Spinal cord (tissue), 10 donors: ENCODE results near the gene RND3. TPM values are rescaled to one million over a fixed set of nuclear protein-coding genes. Genes with fewer than 3 reads are reported as not detected.

Experiments used
- DNase-seq, 6 donors: peaks; one replicate each; pipeline versions ENCODE4 v3.0.0 to v3.0.0-alpha.2; 2013 to 2015; ENCODE audit warnings: low spot score in 6 of 6, low read depth in 4 of 6
- H3K27ac ChIP-seq: one replicate; pipeline ENCODE4 v1.5.1; 2013; ENCODE audit warnings: low read depth, low read length, control low read depth
- H3K27me3 ChIP-seq: one replicate; pipeline ENCODE4 v1.6.1; 2013; ENCODE audit warnings: low read length; ENCODE audit not compliant: control insufficient read depth, insufficient read depth
- H3K36me3 ChIP-seq: one replicate; pipeline ENCODE4 v1.6.1; 2013; ENCODE audit warnings: low read length; ENCODE audit not compliant: control insufficient read depth, insufficient read depth
- H3K4me1 ChIP-seq: one replicate; pipeline ENCODE4 v1.6.1; 2013; ENCODE audit warnings: low read length; ENCODE audit not compliant: control insufficient read depth, insufficient read depth
- H3K4me3 ChIP-seq: one replicate; pipeline ENCODE4 v1.5.1; 2013; ENCODE audit warnings: low read depth, low read length, control low read depth
- H3K9me3 ChIP-seq: one replicate; pipeline ENCODE4 v1.6.1; 2013; ENCODE audit warnings: low read length; ENCODE audit not compliant: control insufficient read depth, insufficient read depth
- WGBS: methylation state at CpG from one replicate; pipeline ENCODE4 v1.1.5; 2013; ENCODE audit warnings: missing lambda C conversion rate; ENCODE audit not compliant: insufficient coverage; 5-methylcytosine and 5-hydroxymethylcytosine counted together
- polyA plus RNA-seq, 2 donors: library from polyadenylated mRNA; unstranded; fragments of 120-200 nt; gene quantifications; one replicate each; pipeline ENCODE4 v1.2.1, GENCODE V29; 2013; ENCODE audit not compliant: insufficient read length in 2 of 2
- total RNA-seq, 2 donors: library from RNA; depleted of rRNA in 1 of 2; stranded (reverse); fragments of 120-200 nt in 1 of 2; fragments of >200 nt in 1 of 2; gene quantifications; one replicate each; pipeline versions ENCODE4 v1.2.3 to v1.2.4, GENCODE V29; 2013 to 2014
- donor health status: healthy.

Gene RND3
- total and polyA plus RNA-seq, 4 donors, result 33.7 to 62.7 (median 51.2) TPM

DNA sequence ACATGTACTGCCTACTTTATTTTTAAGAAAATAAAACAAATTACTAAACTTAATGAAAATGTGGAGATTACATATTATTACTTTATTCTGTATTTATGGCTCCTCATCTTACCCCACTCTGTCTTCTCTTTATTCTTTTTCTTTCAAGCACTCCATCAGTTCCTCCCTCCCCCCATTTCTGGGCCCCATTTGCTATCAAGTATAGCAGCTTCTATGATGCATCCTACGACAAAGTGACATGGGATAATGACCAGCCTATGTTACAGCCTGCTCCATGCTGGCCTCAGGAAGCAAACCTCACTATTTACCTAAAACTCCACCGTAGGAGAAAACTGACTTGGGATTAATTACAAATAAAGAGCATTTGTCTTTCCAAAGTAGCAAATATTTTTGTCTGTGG is 58.8 kb downstream of the RND3 start:
- H3K4me3 ChIP-seq, result no peak overlapping the region
- H3K27ac ChIP-seq, result no peak overlapping the region
- no peaks in the 10 kb centered on the region for H3K9me3 ChIP-seq
- H3K36me3 ChIP-seq, result no peaks in the 10 kb centered on the region
- DNase-seq, result no peak
- no CpG with 5 or more reads among the region's 2 CpGs for WGBS
- H3K4me1 ChIP-seq, result peaks cover 8% of the 10 kb centered on the region
- H3K27me3 ChIP-seq, result no peaks in the 10 kb centered on the region

DNA sequence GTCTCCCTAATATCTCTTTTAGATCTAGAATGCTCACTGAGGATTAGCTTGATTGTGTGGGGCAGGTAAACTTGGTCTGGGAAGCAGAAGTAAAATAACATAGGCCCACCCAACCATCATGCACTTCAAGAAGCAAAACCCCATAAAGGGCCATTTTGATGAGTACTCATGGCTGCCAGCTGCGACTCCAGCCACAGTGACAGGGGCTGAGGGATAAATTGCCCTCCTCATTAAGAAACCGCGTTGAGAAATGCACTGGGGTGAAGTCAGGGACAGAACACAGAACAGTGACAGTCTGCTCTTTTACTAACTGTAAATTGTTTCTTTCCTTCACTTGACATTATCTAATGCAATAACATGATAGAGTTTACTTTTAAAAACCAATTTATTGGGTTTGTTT is 60.2 kb downstream of the RND3 start:
- peak in 1 of 6 donors; percentile 62 for DNase-seq
- no peak overlapping the region for H3K4me3 ChIP-seq
- no peaks in the 10 kb centered on the region for H3K27me3 ChIP-seq
- WGBS, result 50% methylated on average over 1 of the region's 3 CpGs
- H3K9me3 ChIP-seq, result no peaks in the 10 kb centered on the region
- peaks cover 8% of the 10 kb centered on the region for H3K4me1 ChIP-seq
- no peaks in the 10 kb centered on the region for H3K36me3 ChIP-seq
- H3K27ac ChIP-seq, result no peak overlapping the region

- no peaks in the 10 kb centered on the region for H3K36me3 ChIP-seq
- H3K4me3 ChIP-seq, result no peak overlapping the region
- no peak for DNase-seq
- no peak overlapping the region for H3K27ac ChIP-seq
- H3K27me3 ChIP-seq, result no peaks in the 10 kb centered on the region
- no CpG with 5 or more reads among the region's 4 CpGs for WGBS
- no peaks in the 10 kb centered on the region for H3K9me3 ChIP-seq
- peaks cover 8% of the 10 kb centered on the region for H3K4me1 ChIP-seq
Observed at GRCh38 chr2:150426724-150427123, 60.7 kb downstream of the RND3 start.

DNA sequence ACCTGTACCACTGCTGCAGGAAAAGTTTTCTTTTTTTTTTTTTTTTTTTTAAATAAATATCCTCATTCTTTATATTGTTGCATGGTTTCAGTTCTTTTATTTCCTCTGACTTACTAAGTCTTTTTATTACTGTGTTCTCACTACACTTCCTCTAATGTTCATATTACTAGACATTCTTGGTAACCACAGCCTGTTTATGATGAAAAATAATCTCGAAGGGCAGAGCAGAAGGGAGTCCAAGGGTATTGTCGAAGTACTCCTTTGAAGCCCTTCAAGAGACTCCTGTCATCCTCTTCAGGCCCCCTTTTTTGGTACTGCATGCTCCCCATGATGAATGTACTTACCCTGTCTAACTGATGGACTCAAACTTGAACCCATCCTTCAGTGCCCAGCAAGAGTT is 61.2 kb downstream of the RND3 start:
- 96% methylated on average over 2 of the region's 2 CpGs for WGBS
- DNase-seq, result no peak
- no peaks in the 10 kb centered on the region for H3K27me3 ChIP-seq
- no peaks in the 10 kb centered on the region for H3K36me3 ChIP-seq
- peaks cover 8% of the 10 kb centered on the region for H3K4me1 ChIP-seq
- no peak overlapping the region for H3K4me3 ChIP-seq
- H3K9me3 ChIP-seq, result no peaks in the 10 kb centered on the region
- no peak overlapping the region for H3K27ac ChIP-seq

- peak in 3 of 6 donors; percentile 43 to 90 (median 84) for DNase-seq
- Histone ChIP-seq H3K27ac (no peak overlapping the region), H3K27me3 (no peaks in the 10 kb centered on the region), H3K4me3 (no peak overlapping the region), H3K9me3 (no peaks in the 10 kb centered on the region), H3K36me3 (no peaks in the 10 kb centered on the region), H3K4me1 (peaks cover 8% of the 10 kb centered on the region)
- WGBS, result 42% methylated on average over 9 of the region's 22 CpGs
Observed at GRCh38 chr2:150425121-150425955, 62.1 kb downstream of the RND3 start.

GRCh38 chr2:150424406-150424805 is 63.1 kb downstream of the RND3 start:
- WGBS, result 64% methylated on average over 5 of the region's 6 CpGs
- no peak overlapping the region for H3K4me3 ChIP-seq
- H3K27ac ChIP-seq, result no peak overlapping the region
- H3K27me3 ChIP-seq, result no peaks in the 10 kb centered on the region
- DNase-seq, result peak in 2 of 6 donors; percentile 46 to 81
- no peaks in the 10 kb centered on the region for H3K36me3 ChIP-seq
- no peaks in the 10 kb centered on the region for H3K9me3 ChIP-seq
- H3K4me1 ChIP-seq, result peaks cover 8% of the 10 kb centered on the region

DNA sequence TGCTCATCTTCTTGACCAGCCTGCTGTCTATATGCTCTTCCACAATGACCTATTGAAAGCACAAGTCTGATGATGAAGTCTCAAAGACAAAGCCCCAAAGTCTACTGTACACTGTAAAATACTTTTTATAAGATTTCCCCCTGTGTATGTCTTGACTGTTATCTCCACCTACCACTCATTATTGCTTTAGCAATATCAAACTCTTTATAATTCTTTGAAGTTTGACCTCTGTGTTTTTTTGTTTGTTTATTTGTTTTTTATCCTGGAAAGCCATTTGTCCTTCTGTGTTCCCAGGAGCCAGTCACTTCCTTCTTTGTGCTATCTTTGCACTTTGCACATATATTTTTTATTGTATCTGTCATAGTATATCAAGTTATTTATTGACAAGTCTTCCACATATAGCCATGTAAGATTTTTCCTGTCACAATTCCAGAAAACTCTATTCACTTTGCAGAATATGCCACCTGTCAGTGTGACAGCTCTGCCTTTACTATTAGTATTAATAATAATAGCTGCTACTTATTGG is 66.3 kb downstream of the RND3 start:
- H3K27ac ChIP-seq, result no peak overlapping the region
- H3K4me3 ChIP-seq, result no peak overlapping the region
- no peak for DNase-seq
- H3K36me3 ChIP-seq, result no peaks in the 10 kb centered on the region
- H3K9me3 ChIP-seq, result no peaks in the 10 kb centered on the region
- no peaks in the 10 kb centered on the region for H3K27me3 ChIP-seq
- H3K4me1 ChIP-seq, result peaks cover 8% of the 10 kb centered on the region

GRCh38 chr2:150418916-150419315 is 68.6 kb downstream of the RND3 start:
- H3K4me1 ChIP-seq, result no peaks in the 10 kb centered on the region
- H3K4me3 ChIP-seq, result no peak overlapping the region
- no peaks in the 10 kb centered on the region for H3K9me3 ChIP-seq
- no peak overlapping the region for H3K27ac ChIP-seq
- no peaks in the 10 kb centered on the region for H3K36me3 ChIP-seq
- no CpG with 5 or more reads among the region's 1 CpG for WGBS
- DNase-seq, result no peak
- no peaks in the 10 kb centered on the region for H3K27me3 ChIP-seq
